Smooth muscle cell (in vitro differentiated cells): ENCODE data around the gene OAT. TPM values are rescaled to one million over a fixed set of nuclear protein-coding genes. Genes with fewer than 3 reads are reported as not detected.

ENCODE experiments used
- DNase-seq: peaks from one replicate; lab custom pipeline; 2025; ENCODE audit not compliant: unreplicated experiment; lab: John Stamatoyannopoulos, UW
- H2AFZ ChIP-seq: fragments of 200-600 bp; sonication (generic); 2 replicates; pipeline ENCODE4 v1.6.0; 2016; ENCODE audit warnings: antibody characterized with exemption, low read depth, mild to moderate bottlenecking
- H3F3A ChIP-seq: fragments of 200-600 bp; sonication (generic); 2 replicates; pipeline ENCODE4 v1.6.0; 2017; ENCODE audit warnings: antibody characterized with exemption, low read depth
- H3K27ac ChIP-seq: fragments of 200-600 bp; sonication (generic); 2 replicates; pipeline ENCODE4 v1.5.1; 2016; ENCODE audit warnings: low read depth, mild to moderate bottlenecking
- H3K27me3 ChIP-seq: fragments of 200-600 bp; sonication (generic); 2 replicates; pipeline ENCODE4 v1.6.1; 2016; ENCODE audit warnings: low read depth, mild to moderate bottlenecking
- H3K36me3 ChIP-seq: fragments of 200-600 bp; sonication (generic); 2 replicates; pipeline ENCODE4 v1.5.1; 2016; ENCODE audit warnings: low read depth
- H3K4me1 ChIP-seq: fragments of 200-600 bp; sonication (generic); 2 replicates; pipeline ENCODE4 v1.5.1; 2016; ENCODE audit warnings: low read depth
- H3K4me2 ChIP-seq: fragments of 200-600 bp; sonication (generic); 2 replicates; pipeline ENCODE4 v1.6.0; 2016; ENCODE audit warnings: mild to moderate bottlenecking
- H3K4me3 ChIP-seq: fragments of 200-600 bp; sonication (generic); 2 replicates; pipeline ENCODE4 v1.5.1; 2016; ENCODE audit warnings: mild to moderate bottlenecking
- H3K79me2 ChIP-seq: fragments of 200-600 bp; sonication (generic); 2 replicates; pipeline ENCODE4 v1.6.0; 2016; ENCODE audit warnings: low read depth, mild to moderate bottlenecking
- H3K9ac ChIP-seq: fragments of 200-600 bp; sonication (generic); 2 replicates; pipeline ENCODE4 v1.6.0; 2016; ENCODE audit warnings: low read depth
- H3K9me3 ChIP-seq: fragments of 200-600 bp; sonication (generic); replicated peaks from 2 replicates; pipeline ENCODE4 v1.5.1; 2016; ENCODE audit warnings: low read depth
- H4K20me1 ChIP-seq: fragments of 200-600 bp; sonication (generic); 2 replicates; pipeline ENCODE4 v1.6.0; 2016; ENCODE audit warnings: low read depth
- CTCF ChIP-seq: fragments of 200-600 bp; sonication (generic); IDR thresholded peaks from 2 replicates; pipeline ENCODE4 v1.5.1; 2017; ENCODE audit warnings: borderline replicate concordance, mild to moderate bottlenecking, antibody characterized with exemption; ENCODE audit not compliant: insufficient read depth, poor library complexity, severe bottlenecking
- WGBS: methylation state at CpG from one replicate; pipeline ENCODE4 v1.1.7; 2016; ENCODE audit warnings: low lambda C conversion rate; 5-methylcytosine and 5-hydroxymethylcytosine counted together
- polyA plus RNA-seq: library from polyadenylated mRNA; unstranded; fragments of >200 nt; fragmentation: Nextera tagmentation; extraction: Ambion mirVana; gene quantifications from 2 replicates; pipeline ENCODE4 v1.2.1, GENCODE V29; 2016
- total RNA-seq: library from RNA; depleted of rRNA; stranded (reverse); fragments of >200 nt; gene quantifications from 2 replicates; pipeline ENCODE4 v1.2.3, GENCODE V29; 2014

Gene OAT
- total and polyA plus RNA-seq, 2 experiments from 2014 or later: 107 to 160 TPM

GRCh38 chr10:124354411-124355382, 64.0 kb downstream of the OAT start:
- no peaks in the 10 kb centered on the region for H3K9me3 ChIP-seq
- TF ChIP-seq CTCF: no peak
- H3K4me3 ChIP-seq: peak overlapping the region; percentile 28
- no peaks in the 10 kb centered on the region for H3K79me2 ChIP-seq
- peak overlapping the region; percentile 64 for H3K4me2 ChIP-seq
- H3K36me3 ChIP-seq: no peaks in the 10 kb centered on the region
- peaks cover 8% of the 10 kb centered on the region for H3K4me1 ChIP-seq
- H3F3A ChIP-seq: peaks cover 6% of the 10 kb centered on the region
- H3K27ac ChIP-seq: peak overlapping the region; percentile 34
- no peaks in the 10 kb centered on the region for H3K27me3 ChIP-seq
- DNase-seq: no peak
- peak overlapping the region; percentile 26 for H2AFZ ChIP-seq
- 25% methylated on average over 29 of the region's 29 CpGs for WGBS
- H3K9ac ChIP-seq: no peak overlapping the region
- H4K20me1 ChIP-seq: no peaks in the 10 kb centered on the region

- Histone ChIP-seq H3F3A (peaks cover 6% of the 10 kb centered on the region), H2AFZ (no peak overlapping the region), H3K27me3 (no peaks in the 10 kb centered on the region), H4K20me1 (no peaks in the 10 kb centered on the region), H3K36me3 (no peaks in the 10 kb centered on the region), H3K9me3 (no peaks in the 10 kb centered on the region), H3K4me1 (peaks cover 8% of the 10 kb centered on the region), H3K79me2 (no peaks in the 10 kb centered on the region), H3K9ac (no peak overlapping the region), H3K4me2 (no peak overlapping the region), H3K4me3 (no peak overlapping the region), H3K27ac (no peak overlapping the region)
- WGBS: 78% methylated on average over 11 of the region's 11 CpGs
- no peak for TF ChIP-seq CTCF
- DNase-seq: no peak
Observed at GRCh38 chr10:124353896-124354295, 64.8 kb downstream of the OAT start.

- Histone ChIP-seq H3K27ac (no peak overlapping the region), H3K36me3 (no peaks in the 10 kb centered on the region), H3K9ac (no peak overlapping the region), H3K4me3 (no peak overlapping the region), H3K4me1 (peaks cover 8% of the 10 kb centered on the region), H2AFZ (no peak overlapping the region), H4K20me1 (no peaks in the 10 kb centered on the region), H3K79me2 (no peaks in the 10 kb centered on the region), H3K4me2 (no peak overlapping the region), H3F3A (peaks cover 6% of the 10 kb centered on the region), H3K9me3 (no peaks in the 10 kb centered on the region), H3K27me3 (no peaks in the 10 kb centered on the region)
- WGBS: 91% methylated on average over 14 of the region's 15 CpGs
- TF ChIP-seq CTCF: no peak
- no peak for DNase-seq
Observed at GRCh38 chr10:124353091-124353815, 65.5 kb downstream of the OAT start.
